Fibroblast of gingiva (primary cell): ENCODE data around the gene NSD2.
A peak's percentile ranks its signal among the peaks of the same experiment; 100 is the strongest.

Experiments used
- DNase-seq: peaks from one replicate; pipeline ENCODE4 v3.0.0-alpha.2; 2011; ENCODE audit warnings: low read depth

The NSD2 gene

DNA sequence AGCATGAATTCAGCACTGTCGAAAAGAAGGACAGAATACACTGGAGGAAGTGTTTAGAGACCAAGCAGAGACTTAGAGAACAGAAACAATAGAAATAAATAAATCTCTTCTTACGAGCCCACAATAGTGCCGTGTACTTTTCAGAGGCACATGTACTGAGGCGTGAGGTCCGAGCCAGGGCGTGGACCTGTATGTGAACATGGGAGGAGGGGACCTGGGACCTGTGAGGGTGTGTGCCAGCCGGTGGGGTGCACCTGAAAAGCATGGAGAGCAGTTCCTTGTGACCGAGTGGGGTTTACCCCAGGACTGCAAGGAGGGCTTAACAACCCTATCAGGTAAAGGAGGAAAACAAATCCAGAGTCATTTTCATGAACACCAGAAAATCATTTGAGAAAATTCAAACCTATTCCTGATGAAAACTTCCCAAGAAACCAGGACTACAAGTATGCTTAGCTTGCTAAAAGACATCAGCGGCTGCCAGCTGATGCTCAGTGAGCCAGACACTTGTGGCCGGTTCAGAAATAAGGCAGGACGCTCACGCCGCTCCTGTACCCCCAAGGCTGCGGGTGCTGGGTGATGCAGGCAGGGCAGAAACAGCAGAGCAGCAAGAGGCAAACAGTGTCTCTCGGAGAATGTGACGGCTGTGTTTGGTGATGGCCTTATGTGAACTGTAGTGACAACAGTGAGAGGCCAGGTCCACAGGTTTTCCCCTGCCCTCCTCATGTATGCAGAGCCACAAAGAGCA is 100.4 kb downstream of the NSD2 start:
- DNase-seq, result no peak

DNA sequence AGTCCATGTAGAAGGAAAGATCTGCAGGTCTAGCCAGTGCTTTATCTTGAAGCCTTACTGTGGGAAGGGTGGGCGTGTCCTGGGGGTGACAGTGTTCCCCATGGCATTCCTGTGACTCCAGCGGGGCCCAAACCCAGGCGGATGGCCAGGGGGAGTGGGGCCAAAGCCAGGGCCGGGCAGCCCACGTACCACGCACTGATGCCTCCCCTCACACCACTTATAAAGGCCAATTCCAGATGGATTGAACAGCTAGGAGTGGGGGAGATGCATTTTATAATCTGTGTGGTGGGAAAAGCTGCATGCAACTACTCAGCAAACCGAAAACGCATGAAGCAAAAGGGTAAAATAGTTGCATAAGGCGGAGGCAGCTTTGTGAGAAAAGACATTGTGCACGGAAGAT is 101.2 kb downstream of the NSD2 start:
- no peak for DNase-seq

DNA sequence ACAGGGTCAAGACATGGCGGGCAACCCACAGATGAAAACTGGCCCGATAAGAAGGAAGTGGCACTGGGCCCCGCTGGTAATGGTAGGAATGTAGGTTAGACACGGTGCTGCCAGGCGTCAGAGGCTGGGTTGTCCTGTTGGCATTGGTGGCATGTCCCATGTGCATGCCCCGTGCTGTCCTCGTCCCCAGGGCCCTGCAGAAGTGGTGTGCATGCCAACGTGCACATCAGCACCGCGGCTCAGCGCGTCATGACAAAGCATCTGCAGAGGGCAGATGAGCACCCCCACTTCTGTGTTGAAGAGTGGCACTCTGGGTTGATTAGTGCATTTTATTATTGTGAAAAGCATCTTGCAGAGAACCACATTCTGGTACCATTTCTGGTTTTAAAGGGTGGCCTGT is 102.0 kb downstream of the NSD2 start:
- no peak for DNase-seq

DNA sequence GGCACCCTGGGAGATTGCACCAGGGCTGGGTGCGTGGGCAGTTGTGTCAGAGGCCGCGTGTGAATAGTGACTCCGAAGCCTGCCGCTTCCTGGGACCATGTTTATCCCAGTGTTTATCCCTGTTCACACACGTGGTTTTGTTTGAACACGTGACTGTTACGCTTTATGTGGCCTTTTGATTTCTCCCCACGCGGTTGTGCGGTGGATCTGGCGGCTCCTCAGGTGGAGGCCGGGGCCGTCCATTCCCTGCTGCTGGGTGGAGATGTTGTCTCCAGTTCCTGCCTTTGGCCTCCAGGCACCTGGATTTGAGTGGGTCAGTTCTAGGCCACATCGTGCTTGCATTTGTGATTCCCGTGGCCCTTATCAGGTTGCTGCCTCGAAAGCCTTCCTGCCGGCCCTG is 102.5 kb downstream of the NSD2 start:
- DNase-seq, result no peak

DNA sequence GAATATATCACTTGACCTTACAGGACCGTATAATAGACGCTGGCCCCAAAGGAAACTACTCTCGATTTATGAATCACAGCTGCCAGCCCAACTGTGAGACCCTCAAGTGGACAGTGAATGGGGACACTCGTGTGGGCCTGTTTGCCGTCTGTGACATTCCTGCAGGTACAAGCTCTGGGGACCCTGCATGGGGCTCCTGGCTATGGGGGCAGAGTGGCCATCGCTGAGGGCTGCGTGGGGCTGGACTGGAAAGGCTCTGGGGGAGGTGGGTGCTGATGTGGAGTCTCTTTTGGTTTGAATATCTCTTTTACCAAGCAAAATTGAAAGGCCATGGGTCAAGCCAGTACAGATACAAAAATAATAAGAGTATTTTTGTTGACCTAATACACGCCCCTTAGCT is 103.6 kb downstream of the NSD2 start:
- DNase-seq, result no peak

DNA sequence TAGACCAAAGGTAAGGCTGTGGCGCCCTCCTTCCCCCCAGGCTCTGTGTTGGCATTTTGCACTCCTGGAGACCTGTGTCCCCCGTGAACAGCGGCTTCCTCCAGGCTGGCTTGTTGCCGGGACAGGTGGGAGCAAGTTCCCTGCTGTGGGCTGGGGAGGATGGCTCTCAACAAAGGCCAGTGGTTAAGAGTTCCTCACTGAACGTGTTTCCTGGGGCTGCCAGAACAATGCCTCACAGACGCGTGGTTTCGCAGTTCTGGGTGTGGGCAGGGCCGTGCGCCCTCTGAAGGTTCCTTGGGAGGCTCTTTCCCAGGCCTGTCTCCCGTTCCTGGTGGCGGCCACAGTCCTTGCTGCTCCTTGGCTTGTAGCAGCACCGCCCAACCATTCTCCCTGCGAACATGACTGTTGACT is 104.2 kb downstream of the NSD2 start:
- DNase-seq, result no peak

DNA sequence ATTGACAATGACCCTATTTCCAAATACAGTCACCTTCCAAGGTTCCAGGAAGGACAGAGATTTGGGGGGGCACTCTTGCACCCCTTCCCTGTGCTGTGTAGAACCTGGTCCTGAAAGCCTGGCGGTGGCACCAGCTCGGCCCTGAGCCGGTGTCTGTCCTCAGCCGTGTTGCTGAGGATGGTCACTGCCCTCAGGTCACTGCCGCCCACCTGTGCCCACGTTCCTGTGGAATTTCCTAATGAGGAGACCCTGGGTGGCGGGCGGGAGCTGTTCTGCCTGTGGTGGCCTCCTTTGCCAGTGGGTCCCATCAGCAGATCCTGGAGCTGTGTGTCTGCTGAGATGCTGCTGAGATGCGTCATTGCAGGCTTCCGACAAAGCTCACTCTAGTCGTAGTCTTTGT is 104.7 kb downstream of the NSD2 start:
- DNase-seq, result no peak

DNA sequence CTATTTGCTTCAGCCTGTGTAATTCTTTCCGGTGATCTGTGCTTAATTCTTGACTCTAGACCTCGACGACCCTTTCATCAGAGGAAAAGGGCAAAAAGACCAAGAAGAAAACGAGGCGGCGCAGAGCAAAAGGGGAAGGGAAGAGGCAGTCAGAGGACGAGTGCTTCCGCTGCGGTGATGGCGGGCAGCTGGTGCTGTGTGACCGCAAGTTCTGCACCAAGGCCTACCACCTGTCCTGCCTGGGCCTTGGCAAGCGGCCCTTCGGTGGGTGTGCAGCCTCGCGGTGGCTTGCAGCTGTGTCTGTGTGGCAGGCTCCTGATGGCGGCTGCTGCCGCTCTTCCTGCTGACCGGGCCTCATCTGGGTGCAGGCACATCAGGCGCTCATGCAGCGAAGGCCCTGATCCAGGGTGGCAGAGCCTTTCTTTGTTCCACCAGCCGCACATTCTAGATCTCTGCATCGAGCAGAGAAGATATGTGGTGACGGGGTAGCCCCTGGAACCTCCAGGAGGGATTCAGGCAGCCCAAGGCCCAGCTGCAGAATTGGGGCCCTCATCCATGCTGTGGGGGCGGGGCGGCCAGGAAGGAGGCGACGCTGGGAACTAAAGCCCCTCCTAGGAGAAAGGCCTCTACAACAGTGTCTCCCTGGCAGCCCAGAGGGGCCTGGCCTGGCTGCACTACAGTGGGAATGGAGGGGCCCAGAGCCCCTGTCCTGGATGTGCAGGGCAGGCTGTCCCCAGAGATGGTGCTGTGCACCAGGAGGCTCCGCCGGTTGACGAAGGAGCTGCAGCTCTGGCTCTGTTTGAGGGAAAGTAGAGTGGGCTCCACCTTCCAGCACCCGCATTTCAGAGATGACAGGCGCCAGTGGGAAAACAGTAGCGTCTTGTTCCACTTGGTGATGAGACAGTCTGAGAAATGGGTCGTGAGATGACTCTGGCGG is 105.5 kb downstream of the NSD2 start:
- DNase-seq, result no peak

DNA sequence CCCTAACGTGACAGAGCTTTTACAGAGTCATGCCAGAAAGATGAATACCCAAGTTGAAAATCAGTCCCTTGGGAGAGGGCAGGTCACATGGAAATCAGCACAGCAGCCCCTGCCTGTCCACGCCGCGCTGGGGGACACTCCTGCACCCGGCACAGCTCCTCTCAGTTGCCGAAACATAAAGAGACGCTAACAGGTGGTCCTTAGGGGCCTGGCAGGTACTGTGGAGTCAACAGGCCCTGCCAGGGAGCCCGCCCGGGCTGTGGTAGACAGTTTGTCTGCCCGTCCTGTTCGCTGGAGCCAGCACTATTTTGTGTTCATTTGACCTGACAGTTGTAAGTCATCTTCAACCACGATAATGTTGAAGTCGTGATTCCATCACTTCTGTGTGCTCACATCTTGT is 107.0 kb downstream of the NSD2 start:
- no peak for DNase-seq

DNA sequence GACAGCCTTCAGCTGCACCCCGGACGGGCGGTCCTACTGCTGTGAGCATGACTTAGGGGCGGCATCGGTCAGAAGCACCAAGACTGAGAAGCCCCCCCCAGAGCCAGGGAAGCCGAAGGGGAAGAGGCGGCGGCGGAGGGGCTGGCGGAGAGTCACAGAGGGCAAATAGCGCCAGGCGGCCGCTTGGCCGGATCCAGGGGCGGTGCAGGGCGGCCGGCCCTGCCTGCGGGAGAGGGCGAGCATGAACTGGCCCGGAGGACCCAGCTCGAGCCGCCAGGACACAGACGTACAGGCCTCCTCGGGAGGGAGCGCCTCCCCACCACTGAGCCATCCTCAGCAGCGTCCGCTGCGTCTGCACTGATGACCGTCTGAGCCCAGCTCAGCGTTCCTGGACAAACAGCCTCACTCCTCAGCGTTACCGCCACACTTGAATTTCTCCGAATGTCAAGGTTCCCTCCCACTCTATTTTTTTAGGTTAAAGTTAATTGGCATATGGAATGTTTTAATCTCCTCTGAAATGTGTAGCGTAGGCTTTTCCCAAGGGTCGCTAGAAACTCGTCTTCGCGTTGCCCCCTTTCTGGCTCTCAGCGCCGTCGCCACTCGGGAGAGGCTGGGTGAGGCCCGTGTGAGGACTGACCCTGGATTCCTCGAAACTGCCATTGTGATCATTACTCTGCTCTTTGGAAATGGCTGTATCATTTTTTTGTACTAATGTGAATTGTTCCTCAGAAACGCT is 107.7 kb downstream of the NSD2 start:
- no peak for DNase-seq

DNA sequence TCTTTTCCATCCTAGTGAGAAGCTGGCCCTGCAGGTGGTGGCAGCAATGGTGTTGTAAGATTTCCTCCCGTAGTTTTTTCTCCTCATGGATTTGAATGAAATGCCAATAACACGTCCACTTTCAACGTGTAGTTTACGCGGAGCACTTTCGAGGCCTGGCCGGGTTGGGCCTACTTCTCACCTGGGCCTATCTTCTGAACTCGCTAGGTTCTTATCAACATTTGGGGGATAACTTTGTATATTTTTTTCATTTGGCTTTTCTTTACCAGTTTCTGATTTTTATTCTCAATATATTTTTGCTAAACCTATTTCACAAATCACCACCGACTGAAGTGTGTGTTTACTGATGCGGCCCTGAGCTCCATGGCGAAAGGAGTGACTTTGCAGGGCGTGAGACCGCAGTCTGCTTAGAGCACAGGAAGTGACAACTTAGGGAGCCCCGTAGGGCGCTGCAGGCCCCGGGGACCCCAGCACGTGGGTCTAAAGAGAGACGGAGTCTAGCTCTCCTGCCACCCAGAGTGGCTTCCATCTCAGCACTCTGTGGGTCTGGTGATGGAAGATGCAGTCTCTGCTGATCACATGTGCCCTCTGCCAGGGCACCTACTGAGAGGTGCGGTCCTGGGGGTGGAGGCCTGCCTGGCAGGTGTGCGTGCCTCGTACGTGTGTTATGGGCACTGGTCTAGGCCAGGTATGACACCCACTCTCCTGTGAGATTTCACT is 108.4 kb downstream of the NSD2 start:
- DNase-seq, result no peak

DNA sequence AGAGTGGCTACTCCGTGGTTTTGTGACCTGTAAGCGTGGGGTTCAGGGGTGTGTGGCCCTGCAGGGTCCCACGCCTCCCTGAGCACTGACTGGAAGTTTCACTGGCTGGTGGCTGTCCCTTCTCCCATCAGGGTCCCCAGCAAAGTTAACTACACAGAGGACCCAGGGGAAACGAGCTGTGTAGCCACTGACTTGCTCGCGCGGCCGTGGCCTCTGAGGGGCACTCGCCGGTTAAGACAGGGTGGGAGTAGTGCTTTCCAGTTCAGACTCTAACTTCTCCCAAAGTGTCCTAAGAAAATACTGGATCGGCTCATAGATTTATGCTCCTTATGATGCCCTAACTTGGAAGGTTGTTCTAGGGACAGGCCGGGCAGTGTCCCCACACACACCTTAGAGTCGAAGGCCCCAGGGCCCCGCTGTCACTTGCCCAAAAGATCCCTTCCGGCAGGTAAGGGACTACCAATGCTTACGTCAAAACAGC is 109.4 kb downstream of the NSD2 start:
- DNase-seq, result no peak

DNA sequence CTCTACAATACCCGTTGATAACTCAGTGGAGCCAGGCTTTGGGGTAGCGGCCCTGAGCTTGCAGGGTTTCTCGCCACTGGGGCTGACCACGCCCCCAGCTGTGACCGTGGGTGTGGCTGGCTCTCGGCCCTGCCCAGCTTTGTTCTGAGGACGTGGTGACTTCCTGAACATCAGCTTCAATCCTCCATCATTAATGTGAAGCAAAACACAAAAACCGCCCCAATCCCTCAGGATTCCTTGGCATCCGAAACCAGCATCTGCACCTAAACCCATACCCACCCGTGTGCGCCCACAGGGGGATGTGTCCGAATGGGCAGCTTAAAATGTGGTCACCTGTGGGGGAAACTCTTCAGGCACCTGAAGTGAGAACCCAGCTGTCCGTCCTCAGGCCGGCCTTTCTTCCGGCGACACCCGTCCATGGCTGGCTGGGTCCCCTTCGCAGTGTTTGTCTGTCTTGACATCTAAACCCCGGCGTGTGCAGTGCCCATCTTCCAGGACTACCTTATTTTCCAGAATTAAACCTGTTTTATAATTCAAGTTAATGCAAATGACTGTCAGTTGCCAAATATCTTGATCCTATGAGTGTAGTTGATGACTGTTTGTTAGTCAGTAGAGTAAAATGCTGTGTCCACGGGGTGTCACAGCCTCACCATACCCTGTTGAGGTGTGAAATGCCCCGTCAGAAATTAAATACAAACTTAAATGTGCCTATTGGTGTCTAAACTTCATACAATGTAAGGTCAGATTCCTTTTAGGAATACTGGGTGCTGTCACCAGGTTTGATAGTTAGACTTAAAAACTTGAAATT is 110.3 kb downstream of the NSD2 start:
- DNase-seq, result peak; percentile 15

DNA sequence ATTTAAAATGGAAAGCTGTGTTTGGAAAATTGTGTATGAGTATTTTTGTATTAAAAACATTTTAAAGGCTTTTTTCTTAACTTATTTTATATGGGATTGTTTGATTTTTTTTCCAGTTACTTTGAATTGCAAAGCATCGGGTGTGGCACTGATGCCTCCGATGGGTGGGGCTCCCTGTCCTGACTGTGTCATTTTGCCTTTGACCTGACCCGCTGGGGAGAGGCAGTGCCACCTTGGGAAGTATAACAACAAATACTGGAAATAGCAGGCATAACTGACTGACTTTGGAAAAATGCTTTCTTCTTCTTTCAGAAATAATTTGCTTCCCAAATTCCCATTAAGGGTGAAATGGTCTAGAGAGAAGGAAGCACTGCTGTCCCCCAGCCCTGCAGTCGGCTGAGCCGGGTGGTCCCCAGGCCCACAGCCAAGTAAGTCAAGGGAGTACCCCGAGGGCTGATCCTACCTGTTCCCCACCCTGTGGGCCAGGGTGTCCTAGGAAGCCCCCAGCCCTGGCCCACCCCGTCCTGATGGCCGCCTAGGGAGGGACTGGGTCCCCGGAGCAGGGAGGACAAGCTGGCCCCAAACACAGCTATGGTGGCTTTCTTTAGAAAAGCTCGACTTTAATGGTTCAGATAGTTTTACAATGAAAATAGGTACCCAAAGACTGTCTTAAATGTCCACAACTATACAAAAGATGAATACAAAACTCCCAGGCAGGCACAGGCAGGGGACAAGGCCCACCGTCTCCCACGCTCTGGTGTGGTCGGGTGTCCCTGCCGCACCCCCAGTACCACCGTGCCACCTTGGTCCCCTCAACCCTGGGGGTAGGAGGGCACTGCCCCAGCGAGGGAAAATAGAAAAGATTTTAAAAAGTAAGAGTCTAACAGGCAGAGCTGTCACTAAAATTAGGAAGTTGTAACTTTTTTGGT is 111.2 kb downstream of the NSD2 start:
- no peak for DNase-seq

DNA sequence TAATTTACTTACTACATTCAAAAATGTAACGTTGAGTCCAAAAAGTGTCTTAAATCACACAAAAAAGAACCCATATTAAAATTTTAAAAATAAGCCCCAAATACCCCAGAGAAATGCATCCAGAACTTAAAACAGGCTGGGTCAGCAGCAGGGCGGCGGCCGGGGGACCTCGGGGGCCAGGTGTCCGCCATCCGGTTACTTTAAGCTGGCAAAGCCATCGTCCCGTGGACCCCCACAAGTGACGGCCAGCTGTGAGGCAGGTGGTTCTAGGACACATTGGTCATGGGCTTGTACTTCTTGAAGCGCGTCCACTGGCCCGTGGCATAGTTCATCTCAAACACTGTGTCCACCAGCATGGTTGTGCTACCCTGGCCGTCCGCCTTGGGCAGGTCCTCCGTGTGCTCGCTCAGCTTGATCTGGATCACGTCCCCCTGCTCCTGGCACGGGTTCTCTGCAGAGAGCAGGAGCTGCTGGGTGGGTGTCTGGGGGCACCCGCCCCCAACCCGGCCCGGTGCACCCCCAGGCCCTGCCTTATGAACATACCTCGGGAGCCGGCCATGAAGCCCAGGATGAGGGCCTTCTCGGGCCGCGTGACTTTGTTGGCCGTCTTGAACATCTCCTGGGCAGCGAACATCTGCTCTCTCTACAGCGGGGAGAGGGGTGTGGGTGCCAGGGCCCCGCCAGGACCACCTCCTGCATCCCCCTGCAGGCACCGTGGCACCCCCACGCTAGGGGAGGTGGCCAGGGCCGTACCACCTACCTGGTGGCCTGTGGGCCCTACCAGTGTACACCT is 112.1 kb downstream of the NSD2 start:
- no peak for DNase-seq

DNA sequence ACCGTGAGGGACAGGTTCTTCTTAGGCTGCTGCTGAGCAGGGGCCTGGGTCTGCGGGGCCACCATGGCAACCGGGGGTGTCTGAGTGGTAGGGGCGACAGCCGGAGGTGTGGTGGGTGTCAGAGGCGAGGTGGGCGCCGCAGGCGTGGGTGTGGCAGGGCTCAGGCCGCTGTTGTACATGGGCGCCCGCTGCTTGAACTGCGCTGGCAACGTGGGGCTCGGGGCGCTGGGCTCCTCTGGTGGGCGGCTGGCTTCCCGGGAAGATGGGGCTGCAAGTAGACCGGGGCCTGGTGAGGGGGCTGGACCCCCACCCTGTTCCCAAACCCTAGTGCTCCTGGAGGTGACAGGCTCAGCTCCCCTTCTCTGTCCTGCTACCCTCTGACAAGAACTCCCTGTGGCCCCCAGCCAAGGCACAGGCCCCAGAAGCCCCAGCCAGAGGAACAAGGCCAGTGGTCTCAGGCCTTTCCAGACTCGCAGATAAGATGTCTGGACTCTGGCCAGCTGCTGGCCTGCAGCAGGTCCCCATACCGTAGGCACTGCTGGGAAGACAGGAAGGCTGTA is 112.7 kb downstream of the NSD2 start:
- DNase-seq, result no peak

DNA sequence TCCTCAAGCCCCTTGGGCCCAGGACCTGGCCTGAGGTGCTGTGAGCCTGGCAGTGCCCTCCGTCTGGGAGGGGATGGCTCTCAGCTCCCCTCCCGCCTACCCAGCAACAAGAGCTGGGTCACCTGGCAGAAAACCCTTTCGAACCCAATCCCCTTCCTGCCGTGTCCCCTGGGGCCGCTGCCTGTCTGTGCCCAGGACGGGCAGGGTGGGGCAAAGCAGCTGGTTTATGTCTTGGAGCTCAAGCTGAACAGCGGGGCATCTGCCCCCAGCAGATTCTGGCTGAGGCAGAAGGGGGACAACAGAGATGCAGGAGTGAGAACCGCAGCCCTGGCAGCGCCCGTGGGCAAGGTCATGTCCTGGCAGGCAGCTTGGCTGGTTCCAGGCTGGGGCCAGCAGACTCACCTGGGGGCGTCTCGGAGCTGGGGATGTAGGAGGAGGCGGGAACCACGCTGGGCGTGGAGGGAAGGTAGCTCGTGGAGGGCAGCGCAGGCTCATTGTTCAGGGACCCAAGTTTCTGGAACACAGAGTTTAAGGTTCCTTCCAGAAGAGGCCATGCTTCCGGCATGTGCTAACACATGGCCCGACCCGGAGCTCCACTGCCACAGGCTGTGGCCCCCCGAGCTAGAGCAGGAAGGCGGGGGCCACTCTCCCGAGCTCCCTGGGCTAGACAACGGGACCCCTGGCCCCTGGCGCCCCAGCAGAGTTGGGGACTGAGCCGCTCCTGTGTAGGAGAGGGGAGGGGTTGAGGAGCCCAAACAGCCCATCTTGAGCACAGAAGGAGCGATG is 113.4 kb downstream of the NSD2 start:
- DNase-seq, result no peak

DNA sequence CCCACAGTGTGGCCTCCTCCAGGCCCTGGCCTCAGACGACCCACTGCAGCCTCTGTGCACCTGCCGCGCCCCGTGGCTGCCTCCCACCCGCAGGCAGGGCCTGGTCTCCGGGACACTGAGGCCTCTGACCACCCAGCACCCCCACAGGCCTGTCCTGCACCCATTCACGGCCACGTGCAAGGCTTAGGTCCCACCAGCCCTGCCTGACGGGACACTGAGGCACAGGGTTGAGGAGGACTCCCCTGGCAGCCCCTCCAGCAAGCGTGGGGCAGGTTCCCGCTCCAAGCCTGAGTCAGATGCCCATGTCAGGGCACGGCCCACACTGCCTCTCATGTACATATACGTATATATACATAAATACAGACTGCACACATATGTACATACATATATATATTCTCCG is 114.1 kb downstream of the NSD2 start:
- DNase-seq, result no peak
